Effector memory CD8-positive, alpha-beta T cell (primary cell): ENCODE measurements around the gene NTF4.
A peak's percentile ranks its signal among the peaks of the same experiment; 100 is the strongest.

Experiments
- ATAC-seq: fragments of 150-1000 bp; cut with Tn5 transposase; replicated peaks from 2 replicates; pipeline ENCODE4 v1.10.0; 2021; ENCODE audit warnings: mild to moderate bottlenecking, moderate library complexity
- DNase-seq, 3 experiments: peaks; one replicate each; pipeline ENCODE4 v3.0.0; 2021
- H3K27ac Mint-ChIP-seq, 2 donors: one replicate each; pipeline ENCODE4 v1.8.0; 2022; ENCODE audit warnings: mild to moderate bottlenecking in 2 of 2, mixed read lengths in 2 of 2, moderate library complexity in 2 of 2
- H3K27me3 Mint-ChIP-seq, 2 donors: one replicate each; pipeline ENCODE4 v1.8.0; 2022; ENCODE audit warnings: mixed read lengths in 2 of 2
- H3K36me3 Mint-ChIP-seq: one replicate; pipeline ENCODE4 v1.8.0; 2022; ENCODE audit warnings: mild to moderate bottlenecking, moderate library complexity, mixed read lengths; ENCODE audit not compliant: insufficient read depth
- H3K4me1 Mint-ChIP-seq, 2 donors: one replicate each; pipeline ENCODE4 v1.8.0; 2022; ENCODE audit warnings: low read depth in 2 of 2, mixed read lengths in 2 of 2
- H3K4me3 Mint-ChIP-seq, 2 donors: one replicate each; pipeline ENCODE4 v1.8.0; 2022; ENCODE audit warnings: mild to moderate bottlenecking in 2 of 2, mixed read lengths in 2 of 2, moderate library complexity in 2 of 2
- H3K9me3 Mint-ChIP-seq, 2 donors: one replicate each; pipeline ENCODE4 v1.8.0; 2022; ENCODE audit warnings: mixed read lengths in 2 of 2
- total RNA-seq, 9 experiments: gene quantifications; one replicate each; lab custom pipeline; 2026; lab: John Stamatoyannopoulos, UW

NTF4 gene, protein sequence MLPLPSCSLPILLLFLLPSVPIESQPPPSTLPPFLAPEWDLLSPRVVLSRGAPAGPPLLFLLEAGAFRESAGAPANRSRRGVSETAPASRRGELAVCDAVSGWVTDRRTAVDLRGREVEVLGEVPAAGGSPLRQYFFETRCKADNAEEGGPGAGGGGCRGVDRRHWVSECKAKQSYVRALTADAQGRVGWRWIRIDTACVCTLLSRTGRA
- 0 to 0.06 (median 0) reads per million in 9 experiments for total RNA-seq

DNA sequence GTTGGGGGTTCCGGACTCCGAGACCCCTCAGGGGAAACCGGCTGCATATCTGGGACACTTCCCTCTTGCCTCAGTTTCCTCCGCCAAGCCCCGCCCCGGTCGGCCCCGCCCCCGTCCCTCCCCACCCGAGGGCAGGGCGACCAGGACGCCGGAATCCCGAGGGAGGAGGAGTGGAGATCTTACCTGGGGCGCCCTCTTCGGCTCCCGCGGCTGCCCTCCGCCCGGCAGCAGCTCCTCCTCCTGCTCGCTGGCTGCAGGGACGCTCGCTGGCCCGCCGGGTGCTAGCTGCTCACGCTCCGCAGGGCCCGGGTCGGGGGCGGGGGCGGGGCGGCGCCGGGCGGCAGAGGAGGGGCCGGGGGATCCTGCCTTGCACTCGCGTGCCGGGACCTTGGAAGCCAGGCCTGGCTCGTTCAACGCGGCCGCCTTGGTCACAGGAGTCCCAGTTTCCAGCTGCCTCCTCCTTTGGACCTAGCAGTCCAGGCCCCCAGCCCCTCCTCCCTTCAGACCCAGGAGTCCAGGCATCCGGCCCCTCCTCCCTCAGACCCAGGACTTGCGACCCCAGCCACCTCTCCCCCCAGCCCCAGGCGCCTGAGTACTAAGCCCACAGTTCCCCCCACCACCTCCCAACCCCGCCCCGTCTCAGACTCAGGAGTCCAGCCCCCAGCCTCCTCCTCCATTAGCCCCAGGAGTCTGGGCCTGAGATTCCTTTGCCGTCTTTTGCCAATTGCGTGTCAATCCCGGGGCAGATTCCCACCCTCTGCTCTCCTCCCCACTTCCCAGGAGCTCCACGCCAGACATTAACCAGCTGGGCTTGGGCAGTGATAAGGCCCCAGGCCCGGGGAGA, at the start of gene NTF4:
Gene NTF4, minus strand, starts transcription at position 51 of the 844 bp plus-strand sequence. CDS start 2,821 bp downstream, outside the sequence.
- Mint-ChIP-seq H3K9me3 (no peaks in the 10 kb centered on the region), H3K27me3 (peaks cover 71 to 88% of the 10 kb centered on the region in 2 donors), H3K36me3 (peaks cover 3% of the 10 kb centered on the region), H3K27ac (no peak within 1 kb of the TSS), H3K4me3 (peak within 1 kb of the TSS in 1 of 2 donors; percentile 44), H3K4me1 (peaks cover 0 to 2% of the 10 kb centered on the region in 2 donors)
- ATAC-seq = no peak
- no peak for DNase-seq

DNA sequence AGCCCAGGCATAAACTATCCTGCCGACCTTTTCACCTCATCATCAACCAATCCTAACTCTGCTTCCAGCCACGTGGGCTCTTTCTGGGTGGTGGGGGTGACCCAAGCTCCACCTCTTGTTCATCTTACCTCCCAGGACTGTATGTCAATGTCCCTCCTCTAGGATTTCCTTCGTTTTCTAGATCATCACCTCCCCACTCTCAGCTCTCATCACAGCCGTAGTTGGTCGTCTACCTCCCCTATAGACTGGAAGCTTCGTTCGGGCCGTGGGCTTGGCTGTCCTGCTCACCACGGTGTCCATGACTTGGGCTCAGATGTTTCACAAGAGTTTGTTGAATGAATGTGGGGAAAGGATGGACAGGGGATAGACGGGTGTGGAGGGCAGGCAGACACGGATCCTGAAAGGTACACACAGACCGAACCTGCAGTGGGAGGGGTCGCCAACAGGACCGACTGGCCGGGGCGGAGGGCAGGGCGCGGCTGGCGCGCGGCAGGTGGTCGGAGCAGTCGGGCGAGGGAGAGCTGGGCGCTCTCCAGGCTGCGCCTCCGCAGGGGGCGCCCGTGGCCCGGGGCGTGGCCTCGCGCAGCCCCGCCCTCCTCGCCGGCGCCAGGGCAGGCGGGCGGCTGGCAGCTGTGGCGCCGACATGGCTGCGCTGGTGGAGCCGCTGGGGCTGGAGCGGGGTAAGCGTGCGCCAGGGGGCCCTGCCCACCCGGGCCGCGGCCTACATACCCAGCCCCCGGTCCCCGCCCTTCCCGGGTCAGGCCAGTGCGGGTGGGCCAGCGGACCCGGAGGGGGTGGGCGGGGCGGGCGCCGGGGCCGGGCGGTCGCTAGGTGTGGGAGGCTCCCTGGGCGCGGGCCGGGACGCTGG, 49.4 kb upstream of the NTF4 start, which contains the start of gene LIN7B:
Gene LIN7B, plus strand, starts transcription at position 609 of the 868 bp plus-strand sequence. Its CDS starts 35 bp downstream, at position 644.
- Mint-ChIP-seq H3K9me3 (no peaks in the 10 kb centered on the region), H3K27me3 (no peaks in the 10 kb centered on the region), H3K36me3 (peaks cover 6% of the 10 kb centered on the region), H3K4me3 (peak within 1 kb of the TSS; percentile 87 to 96), H3K27ac (peak within 1 kb of the TSS; percentile 6 to 81), H3K4me1 (peaks cover 31 to 35% of the 10 kb centered on the region in 2 donors)
- DNase-seq (peak; percentile 72 to 84 (median 79)), ATAC-seq (peak; percentile 58)

DNA sequence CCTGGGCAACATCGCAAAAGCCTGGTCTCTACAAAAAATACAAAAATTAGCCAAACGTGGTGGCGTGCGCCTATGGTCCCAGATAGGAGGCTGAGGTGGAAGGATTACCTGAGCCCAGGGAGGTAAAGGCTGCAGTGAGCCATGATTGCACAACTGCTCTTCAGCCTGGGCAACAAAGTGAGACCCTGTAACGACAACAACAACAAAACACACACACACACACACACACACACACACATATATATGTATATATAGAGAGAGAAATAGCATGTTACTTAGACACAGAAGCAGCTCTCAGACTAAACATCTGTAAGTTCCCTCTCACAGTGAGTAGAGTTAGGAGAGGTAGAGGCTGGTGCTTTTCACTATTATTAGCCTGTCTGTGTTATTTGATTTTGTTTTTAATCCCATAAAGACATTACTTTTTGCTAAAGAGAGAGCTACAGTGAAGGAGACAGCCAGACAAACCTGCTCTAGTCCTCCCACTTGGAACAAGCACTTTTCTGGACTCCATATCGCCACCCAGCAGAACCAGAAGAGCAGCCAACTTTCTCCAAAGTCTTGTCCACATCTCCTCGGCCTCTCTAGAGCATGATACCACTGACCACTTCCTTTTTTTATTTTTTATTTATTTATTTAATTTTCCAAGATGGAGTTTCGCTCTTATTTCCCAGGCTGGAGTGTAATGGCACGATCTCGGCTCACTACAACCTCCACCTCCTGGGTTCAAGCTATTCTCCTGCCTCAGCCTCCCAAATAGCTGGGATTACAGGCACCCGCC, 46.8 kb upstream of the NTF4 start:
- Mint-ChIP-seq H3K4me1 (peaks cover 21 to 24% of the 10 kb centered on the region in 2 donors), H3K27me3 (no peaks in the 10 kb centered on the region), H3K4me3 (no peak overlapping the region), H3K9me3 (no peaks in the 10 kb centered on the region), H3K27ac (no peak overlapping the region), H3K36me3 (peaks cover 18% of the 10 kb centered on the region)
- no peak for ATAC-seq
- no peak for DNase-seq

DNA sequence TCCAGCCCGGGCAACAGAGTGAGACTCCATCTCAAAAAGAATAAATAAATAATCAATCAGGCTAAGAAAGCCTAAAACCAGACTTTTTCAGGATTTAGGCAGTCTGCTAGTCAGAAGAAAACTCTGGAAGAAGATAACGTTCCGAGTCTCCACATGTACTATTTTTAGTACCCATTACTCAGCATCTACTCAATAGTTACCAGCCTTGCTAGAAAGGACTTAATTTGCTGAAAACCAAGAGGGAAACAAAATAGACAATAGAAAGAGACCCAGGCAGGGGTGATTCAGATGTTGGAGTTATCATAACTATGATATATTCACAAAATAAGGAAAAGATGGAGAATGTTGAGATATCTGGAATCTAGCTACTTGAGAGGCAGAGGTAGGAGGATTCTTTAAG, 45.9 kb upstream of the NTF4 start:
- no peak for DNase-seq
- Mint-ChIP-seq H3K9me3 (no peaks in the 10 kb centered on the region), H3K4me1 (peaks cover 17 to 23% of the 10 kb centered on the region in 2 donors), H3K27me3 (no peaks in the 10 kb centered on the region), H3K36me3 (peaks cover 20% of the 10 kb centered on the region), H3K4me3 (no peak overlapping the region), H3K27ac (no peak overlapping the region)
- no peak for ATAC-seq

DNA sequence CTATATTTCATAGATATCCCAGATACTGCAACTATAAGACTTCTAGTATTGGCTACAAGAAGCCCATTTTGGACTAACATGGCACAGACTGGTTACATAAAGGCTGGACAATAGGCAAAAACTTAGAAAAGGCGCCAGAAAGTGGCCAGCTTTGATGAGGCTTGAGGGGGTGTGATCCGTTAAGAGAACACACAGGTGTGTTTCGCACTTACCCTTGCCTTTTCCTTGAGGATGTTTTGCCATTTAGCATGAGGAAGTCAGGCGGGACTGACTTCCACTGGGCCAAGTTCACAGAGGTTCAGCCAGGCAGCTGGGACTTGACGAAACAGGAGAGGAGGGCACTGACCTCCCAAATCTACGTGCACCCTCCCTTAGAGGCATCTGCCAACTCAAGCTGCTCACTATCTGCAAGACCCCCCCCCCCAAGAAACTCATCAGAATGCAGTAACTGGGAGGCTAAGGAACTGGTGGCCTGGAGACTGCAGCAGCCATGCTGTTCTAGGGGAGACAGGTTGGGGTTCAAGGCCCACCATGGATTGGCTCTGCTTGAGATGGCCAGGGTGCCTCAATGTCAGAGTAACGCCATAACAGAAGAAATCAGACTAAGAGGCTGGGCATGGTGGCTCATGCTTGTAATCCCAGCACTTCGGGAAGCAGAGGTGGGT, 45.1 kb upstream of the NTF4 start:
- Mint-ChIP-seq H3K9me3 (no peaks in the 10 kb centered on the region), H3K4me1 (peaks cover 12 to 15% of the 10 kb centered on the region in 2 donors), H3K36me3 (peaks cover 26% of the 10 kb centered on the region), H3K4me3 (no peak overlapping the region), H3K27ac (no peak overlapping the region), H3K27me3 (no peaks in the 10 kb centered on the region)
- DNase-seq = no peak
- ATAC-seq = no peak

DNA sequence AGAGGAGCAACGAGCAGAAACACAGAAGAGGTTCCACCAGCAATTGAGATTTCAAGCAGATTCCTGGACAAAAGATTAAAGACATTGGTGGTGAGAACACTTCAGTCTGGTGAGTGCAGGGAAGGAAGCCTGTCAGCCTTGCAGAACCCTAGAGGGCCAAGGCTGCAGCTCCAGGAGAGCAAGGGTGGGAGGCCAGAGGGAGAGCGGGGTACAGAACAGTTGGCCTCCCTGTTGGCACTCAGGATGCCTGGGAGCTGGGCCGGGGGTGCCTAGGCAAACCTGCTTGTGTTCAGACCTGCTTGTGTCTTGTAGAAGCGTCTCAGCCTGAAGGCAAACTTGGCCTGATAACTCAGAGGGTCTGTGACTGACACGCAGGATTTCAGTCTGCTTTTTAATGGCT, 44.4 kb upstream of the NTF4 start:
- Mint-ChIP-seq H3K36me3 (peaks cover 28% of the 10 kb centered on the region), H3K9me3 (no peaks in the 10 kb centered on the region), H3K4me3 (no peak overlapping the region), H3K4me1 (peaks cover 12 to 15% of the 10 kb centered on the region in 2 donors), H3K27me3 (no peaks in the 10 kb centered on the region), H3K27ac (no peak overlapping the region)
- ATAC-seq (no peak), DNase-seq (no peak)

DNA sequence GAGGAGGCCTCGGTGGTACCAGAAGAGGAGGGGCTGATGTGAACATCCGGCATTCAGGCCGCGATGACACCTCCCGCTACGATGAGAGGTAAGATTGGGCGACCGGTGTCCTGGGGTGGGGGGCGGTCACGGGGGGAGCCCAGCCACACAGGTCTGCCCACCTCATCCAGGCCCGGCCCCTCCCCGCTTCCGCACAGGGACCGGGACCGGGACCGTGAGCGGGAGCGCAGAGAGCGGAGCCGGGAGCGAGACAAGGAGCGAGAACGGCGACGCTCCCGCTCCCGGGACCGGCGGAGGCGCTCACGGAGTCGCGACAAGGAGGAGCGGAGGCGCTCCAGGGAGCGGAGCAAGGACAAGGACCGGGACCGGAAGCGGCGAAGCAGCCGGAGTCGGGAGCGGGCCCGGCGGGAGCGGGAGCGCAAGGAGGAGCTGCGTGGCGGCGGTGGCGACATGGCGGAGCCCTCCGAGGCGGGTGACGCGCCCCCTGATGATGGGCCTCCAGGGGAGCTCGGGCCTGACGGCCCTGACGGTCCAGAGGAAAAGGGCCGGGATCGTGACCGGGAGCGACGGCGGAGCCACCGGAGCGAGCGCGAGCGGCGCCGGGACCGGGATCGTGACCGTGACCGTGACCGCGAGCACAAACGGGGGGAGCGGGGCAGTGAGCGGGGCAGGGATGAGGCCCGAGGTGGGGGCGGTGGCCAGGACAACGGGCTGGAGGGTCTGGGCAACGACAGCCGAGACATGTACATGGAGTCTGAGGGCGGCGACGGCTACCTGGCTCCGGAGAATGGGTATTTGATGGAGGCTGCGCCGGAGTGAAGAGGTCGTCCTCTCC, 43.2 kb upstream of the NTF4 start:
- no peaks in the 10 kb centered on the region for H3K9me3 Mint-ChIP-seq
- DNase-seq (no peak), ATAC-seq (no peak)
- no peaks in the 10 kb centered on the region for H3K27me3 Mint-ChIP-seq
- peaks cover 36% of the 10 kb centered on the region for H3K36me3 Mint-ChIP-seq
- no peak overlapping the region for H3K27ac Mint-ChIP-seq
- H3K4me3 Mint-ChIP-seq = no peak overlapping the region
- peaks cover 5 to 7% of the 10 kb centered on the region in 2 donors for H3K4me1 Mint-ChIP-seq

DNA sequence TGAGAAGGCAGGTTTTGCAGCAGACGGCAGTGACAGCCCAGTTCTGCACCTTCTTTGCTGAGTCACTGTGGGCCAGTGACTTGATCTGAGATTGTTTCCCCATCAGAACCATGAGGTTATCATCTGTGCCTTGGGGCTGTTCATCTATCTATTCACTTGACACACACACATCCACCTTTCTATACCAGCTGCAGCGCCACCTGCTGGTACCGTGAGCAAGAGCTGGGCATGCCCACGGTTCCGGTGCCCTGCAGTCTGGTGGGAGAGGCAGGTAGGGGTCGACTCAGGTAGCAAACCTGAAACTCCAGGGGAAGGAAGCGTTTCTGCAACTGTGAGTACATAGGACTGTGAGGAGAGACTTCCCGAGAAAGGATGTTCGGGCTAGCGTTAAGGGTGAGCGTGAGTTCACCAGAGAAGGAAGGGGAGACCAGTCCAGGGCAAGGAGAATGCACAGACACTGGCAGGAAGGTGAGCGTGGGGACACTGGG, 42.1 kb upstream of the NTF4 start:
- no peaks in the 10 kb centered on the region for H3K9me3 Mint-ChIP-seq
- H3K4me1 Mint-ChIP-seq = peaks cover 5 to 7% of the 10 kb centered on the region in 2 donors
- H3K36me3 Mint-ChIP-seq = peaks cover 40% of the 10 kb centered on the region
- peak overlapping the region in 1 of 2 donors; percentile 68 for H3K27ac Mint-ChIP-seq
- ATAC-seq (peak; percentile 85), DNase-seq (peak; percentile 53 to 62 (median 61))
- no peak overlapping the region for H3K4me3 Mint-ChIP-seq
- no peaks in the 10 kb centered on the region for H3K27me3 Mint-ChIP-seq

DNA sequence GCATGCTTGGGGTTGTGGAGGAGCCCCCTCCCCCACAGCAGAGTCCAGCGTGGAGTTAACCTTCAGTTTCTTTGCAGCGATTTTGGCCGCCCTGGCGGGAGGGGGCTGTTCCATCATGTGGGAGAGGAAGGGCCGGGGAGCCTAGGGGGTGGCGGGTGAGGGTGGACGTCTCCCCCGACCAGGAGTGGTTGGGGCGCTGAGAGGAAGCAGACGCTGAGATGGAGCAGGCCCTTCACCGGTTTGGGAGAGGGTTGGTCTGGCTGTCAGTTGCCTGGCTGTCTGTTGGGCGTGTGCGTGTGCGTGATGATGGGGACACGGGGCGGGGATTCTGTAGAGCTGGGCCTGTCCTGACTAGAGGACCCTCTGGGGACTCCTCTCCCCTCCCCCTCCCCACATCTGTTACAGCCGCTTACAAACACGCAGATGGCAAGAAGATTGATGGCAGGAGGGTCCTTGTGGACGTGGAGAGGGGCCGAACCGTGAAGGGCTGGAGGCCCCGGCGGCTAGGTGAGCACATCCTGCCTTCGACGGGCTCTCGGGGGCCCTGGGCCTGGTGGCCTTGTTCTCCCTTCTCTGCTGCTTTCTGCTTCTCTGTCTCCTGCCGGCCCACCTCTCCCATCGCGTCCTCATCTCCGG, 39.7 kb upstream of the NTF4 start:
- DNase-seq (no peak), ATAC-seq (no peak)
- Mint-ChIP-seq H3K9me3 (no peaks in the 10 kb centered on the region), H3K27ac (peak overlapping the region; percentile 6 to 64), H3K4me1 (peaks cover 7 to 11% of the 10 kb centered on the region in 2 donors), H3K36me3 (peaks cover 60% of the 10 kb centered on the region), H3K27me3 (no peaks in the 10 kb centered on the region), H3K4me3 (no peak overlapping the region)

DNA sequence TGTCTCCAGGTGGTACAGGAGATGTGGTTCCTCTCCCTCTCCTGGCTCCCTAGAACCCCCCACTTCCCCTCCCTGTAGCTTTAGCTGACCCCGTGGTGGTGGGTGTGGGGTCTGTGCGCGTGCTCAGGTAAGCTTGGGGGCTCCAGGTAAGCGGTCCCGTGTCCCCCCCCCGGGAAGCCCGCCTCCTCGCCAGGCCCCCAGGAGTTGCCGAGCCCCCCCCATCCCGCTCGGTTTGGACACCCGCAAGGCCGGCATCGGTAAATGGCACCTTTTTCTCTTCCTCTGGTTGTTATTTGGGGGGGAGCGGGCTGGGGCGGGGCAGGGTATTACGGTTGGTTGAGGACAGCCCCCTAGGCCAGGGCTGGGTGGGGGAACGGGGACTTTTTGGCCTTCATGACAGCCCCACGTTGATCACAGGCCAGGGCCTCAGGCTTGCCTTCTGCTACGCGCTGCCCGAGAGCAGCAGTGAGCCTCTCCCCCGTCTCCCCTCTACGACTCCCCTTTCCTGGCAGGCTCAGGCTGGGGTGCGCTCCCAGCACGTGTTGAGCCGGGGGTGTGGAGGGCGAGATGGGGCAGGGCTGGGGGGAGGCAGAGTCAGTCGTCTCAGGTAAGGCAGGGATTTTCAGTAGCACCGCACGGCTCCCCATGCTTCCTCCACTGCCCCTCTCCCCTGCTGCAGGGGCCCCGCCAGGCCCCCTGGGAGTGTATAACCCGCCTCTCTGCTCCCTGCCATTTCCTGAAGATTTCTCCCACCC, 38.9 kb upstream of the NTF4 start:
- H3K27ac Mint-ChIP-seq = no peak overlapping the region
- H3K4me1 Mint-ChIP-seq = peaks cover 7 to 11% of the 10 kb centered on the region in 2 donors
- ATAC-seq (no peak), DNase-seq (no peak)
- H3K36me3 Mint-ChIP-seq = peaks cover 64% of the 10 kb centered on the region
- H3K4me3 Mint-ChIP-seq = no peak overlapping the region
- no peaks in the 10 kb centered on the region for H3K9me3 Mint-ChIP-seq
- no peaks in the 10 kb centered on the region for H3K27me3 Mint-ChIP-seq
